ENCODE data around the gene VWA1. TPM values are rescaled to one million over a fixed set of nuclear protein-coding genes. Genes with fewer than 3 reads are reported as not detected.
"Not testable (repeated sequence)": the region's sequence is repeated elsewhere in the genome, so short reads cannot be mapped to it uniquely, and the experiment has no call there.

VWA1 gene
- total and polyA plus RNA-seq, 2 of the 4 experiments (the other 2 are of a cell fraction): 1.1 to 6.1 TPM

- 100% methylated on average over 1 of the region's 8 CpGs; no CpG with 5 or more reads in 1 of the 2 experiments for WGBS, 2 experiments (ENCODE audit: extremely low coverage in 2 of 2, insufficient read length in 1 of 2)
- H3K14ac ChIP-seq (replicated peaks; ENCODE audit: low read depth, low read length); H2BK5ac ChIP-seq (ENCODE audit: low read depth, low read length, poor library complexity, severe bottlenecking); H2BK20ac ChIP-seq (ENCODE audit: low read depth, low read length); H4K20me1 ChIP-seq (ENCODE audit: insufficient read depth, low read length); H3K4me2 ChIP-seq (ENCODE audit: low read depth, low read length); H2AK5ac ChIP-seq (ENCODE audit: low read depth, low read length); intact Hi-C loops (cut with micrococcal nuclease); H3K9me3 ChIP-seq (ENCODE audit: control insufficient read depth, insufficient read depth, low read length); CTCF ChIA-PET; BruUV-seq (replicated peaks); dilution Hi-C loops (cut with HindIII; ENCODE audit: low sequenced_read_pairs, unreplicated experiment); H3K36me3 ChIP-seq (ENCODE audit: control insufficient read depth, insufficient read depth, low read length); H4K91ac ChIP-seq (ENCODE audit: insufficient read depth, low read depth, low read length); H2BK120ac ChIP-seq (ENCODE audit: low read depth, low read length); H4K8ac ChIP-seq (ENCODE audit: low read depth in 2 of 2, low read length in 2 of 2); H3K23ac ChIP-seq (ENCODE audit: low read depth, low read length); POLR2A ChIA-PET (ENCODE audit: unreplicated experiment); H3K27me3 ChIP-seq (ENCODE audit: control insufficient read depth, insufficient read depth, low read length); H3K9me1 ChIP-seq (ENCODE audit: insufficient read depth, low read length); in situ Hi-C loops (cut with MboI; ENCODE audit: low sequenced_read_pairs); DNase-seq; H3K18ac ChIP-seq (ENCODE audit: low read depth, low read length); H3K4me3 ChIP-seq (ENCODE audit: insufficient read depth, low read depth, low read length); H3K79me1 ChIP-seq (ENCODE audit: low read depth in 1 of 2, low read length in 2 of 2); H3K9ac ChIP-seq (ENCODE audit: low read depth, low read length); ATAC-seq (ENCODE audit: low read depth); H4K5ac ChIP-seq (ENCODE audit: low read depth, low read length); H3K56ac ChIP-seq (ENCODE audit: extremely low read depth, insufficient read depth, low read length); H3K27ac ChIP-seq (ENCODE audit: insufficient read depth, low read length); H3K4ac ChIP-seq (ENCODE audit: low read depth, low read length); H2AFZ ChIP-seq (replicated peaks; ENCODE audit: low read length, poor library complexity); H3K4me1 ChIP-seq (ENCODE audit: control insufficient read depth, insufficient read depth, low read length); H2AK9ac ChIP-seq (replicated peaks; ENCODE audit: low read depth, low read length, poor library complexity); H2BK15ac ChIP-seq (ENCODE audit: low read depth, low read length): not testable (repeated sequence)
Measured at GRCh38 chr1:1452365-1452739, 16.9 kb downstream of the VWA1 start.

Measured in IMR-90 (cell line).